DMS 273 treated with DMSO at 0.1 percent for 48 hours (cell line): ENCODE results near the gene RNF149.
"Not testable (repeated sequence)": the region's sequence is repeated elsewhere in the genome, so short reads cannot be mapped to it uniquely, and the experiment has no call there.

Source experiments
- DNase-seq: peaks from one replicate; lab custom pipeline; 2025; lab: John Stamatoyannopoulos, UW

RNF149 gene

DNA sequence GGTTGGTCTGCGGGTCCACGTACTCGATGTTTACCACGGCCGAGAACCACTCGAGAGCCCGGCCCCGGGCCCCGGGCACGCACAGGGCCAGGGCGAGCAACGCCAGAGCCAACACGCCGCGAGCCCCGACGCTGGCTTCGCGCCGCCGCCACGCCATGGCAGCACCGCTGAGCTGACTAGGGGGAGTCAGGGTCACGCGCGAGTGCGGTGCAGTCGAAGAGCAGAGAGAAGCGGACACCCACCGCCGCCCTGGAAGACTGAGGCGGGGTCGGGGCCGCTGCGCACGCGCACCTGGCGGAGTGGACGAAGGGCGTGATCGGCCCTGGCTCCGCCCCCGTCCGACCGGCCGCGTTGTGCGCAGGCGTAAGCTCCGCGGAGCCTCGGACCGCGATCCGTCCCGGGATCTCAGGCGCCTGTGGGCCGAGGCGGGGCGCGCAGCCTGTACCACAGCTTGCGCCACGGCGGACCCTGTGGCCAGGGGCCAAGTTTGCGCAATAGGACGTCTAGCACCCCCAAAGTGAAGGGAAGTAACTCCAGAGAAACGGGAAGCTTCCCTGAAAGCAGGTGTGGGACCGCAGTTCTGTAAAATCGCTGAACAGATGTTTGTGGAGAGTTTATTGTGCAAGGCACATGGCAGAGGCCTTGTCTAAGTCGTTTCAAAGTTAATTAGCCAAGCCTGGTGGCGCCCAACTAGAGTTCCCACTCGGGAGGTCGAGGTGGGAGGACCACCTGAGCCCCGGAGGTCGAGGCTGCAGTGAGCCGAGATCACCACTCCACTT is at the start of gene RNF149:
RNF149 (minus strand) TSS at position 270 of the 779 bp plus-strand sequence; CDS start at position 157, 113 bp downstream.
- peak; percentile 81 for DNase-seq

GRCh38 chr2:101357376-101357775 is 48.9 kb upstream of the RNF149 start:
- DNase-seq = no peak

GRCh38 chr2:101356521-101356920 is 48.0 kb upstream of the RNF149 start:
- DNase-seq = no peak

DNA sequence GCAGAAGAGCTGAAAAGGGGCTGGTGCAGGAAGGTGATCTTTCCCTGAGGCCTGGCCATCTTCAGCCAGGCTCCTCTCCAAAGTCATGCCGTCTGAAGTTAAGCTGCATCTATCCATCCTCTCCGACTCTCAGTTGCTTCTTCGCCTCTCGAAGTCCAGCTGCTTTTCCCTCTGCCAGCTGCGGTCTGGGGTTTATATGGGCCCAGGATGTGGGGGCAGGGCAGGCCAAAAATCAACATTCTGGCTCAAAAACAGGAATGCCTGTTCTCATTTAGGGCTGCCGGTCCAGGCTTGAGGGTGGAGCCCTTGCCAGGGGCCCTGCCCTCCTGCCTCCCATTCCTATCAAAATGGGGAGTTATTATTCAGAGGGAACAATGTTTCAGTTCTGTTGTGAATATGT is 47.6 kb upstream of the RNF149 start:
- no peak for DNase-seq

- DNase-seq = no peak
Observed at GRCh38 chr2:101355401-101356054, 47.0 kb upstream of the RNF149 start.

- no peak for DNase-seq
Observed at GRCh38 chr2:101354420-101355311, 46.2 kb upstream of the RNF149 start.

DNA sequence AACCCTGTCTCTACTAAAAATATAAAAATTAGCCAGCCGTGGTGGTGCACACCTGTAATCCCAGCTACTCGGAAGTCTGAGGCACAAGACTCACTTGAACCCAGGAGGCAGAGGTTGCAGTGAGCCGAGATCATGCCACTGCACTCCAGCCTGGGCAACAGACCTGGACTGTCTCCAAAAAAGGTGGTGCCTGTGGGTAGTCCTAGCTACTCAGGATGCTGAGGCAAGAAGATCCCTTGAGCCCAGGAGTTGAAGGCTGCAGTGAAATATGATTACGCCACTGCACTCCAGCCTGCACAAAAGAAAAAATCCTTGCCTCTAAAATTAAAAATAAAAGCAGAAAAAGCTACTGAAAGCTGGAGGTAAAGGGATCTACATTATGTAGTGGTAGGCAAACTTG is 44.1 kb upstream of the RNF149 start:
- not testable (repeated sequence) for DNase-seq

DNA sequence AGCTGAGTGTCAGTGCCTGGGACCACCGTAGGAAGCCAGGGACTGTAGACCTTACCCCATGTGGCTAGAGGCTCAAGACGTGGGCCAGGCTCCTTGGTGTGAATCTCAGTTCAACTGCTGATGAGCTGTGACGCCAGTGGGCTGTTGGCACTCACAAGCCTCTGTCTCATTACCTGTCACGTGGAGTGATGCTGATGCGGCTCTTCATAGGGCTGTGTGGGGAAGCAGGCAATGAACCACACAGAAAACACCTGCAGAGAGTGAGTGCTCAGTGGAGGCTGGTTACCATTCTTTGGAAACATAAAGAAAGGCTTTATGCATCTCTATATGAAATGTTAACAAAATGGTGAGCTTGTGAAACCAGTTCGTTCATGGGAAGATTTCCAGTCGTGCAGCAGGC is 42.7 kb upstream of the RNF149 start:
- DNase-seq = no peak

GRCh38 chr2:101349893-101350662 is 41.6 kb upstream of the RNF149 start:
- no peak for DNase-seq

- DNase-seq = no peak
Observed at GRCh38 chr2:101348883-101349282, 40.4 kb upstream of the RNF149 start.

GRCh38 chr2:101346909-101347308 is 38.4 kb upstream of the RNF149 start:
- no peak for DNase-seq

GRCh38 chr2:101344137-101344536 is 35.6 kb upstream of the RNF149 start:
- no peak for DNase-seq

GRCh38 chr2:101342625-101343008 is 34.1 kb upstream of the RNF149 start:
- no peak for DNase-seq

DNA sequence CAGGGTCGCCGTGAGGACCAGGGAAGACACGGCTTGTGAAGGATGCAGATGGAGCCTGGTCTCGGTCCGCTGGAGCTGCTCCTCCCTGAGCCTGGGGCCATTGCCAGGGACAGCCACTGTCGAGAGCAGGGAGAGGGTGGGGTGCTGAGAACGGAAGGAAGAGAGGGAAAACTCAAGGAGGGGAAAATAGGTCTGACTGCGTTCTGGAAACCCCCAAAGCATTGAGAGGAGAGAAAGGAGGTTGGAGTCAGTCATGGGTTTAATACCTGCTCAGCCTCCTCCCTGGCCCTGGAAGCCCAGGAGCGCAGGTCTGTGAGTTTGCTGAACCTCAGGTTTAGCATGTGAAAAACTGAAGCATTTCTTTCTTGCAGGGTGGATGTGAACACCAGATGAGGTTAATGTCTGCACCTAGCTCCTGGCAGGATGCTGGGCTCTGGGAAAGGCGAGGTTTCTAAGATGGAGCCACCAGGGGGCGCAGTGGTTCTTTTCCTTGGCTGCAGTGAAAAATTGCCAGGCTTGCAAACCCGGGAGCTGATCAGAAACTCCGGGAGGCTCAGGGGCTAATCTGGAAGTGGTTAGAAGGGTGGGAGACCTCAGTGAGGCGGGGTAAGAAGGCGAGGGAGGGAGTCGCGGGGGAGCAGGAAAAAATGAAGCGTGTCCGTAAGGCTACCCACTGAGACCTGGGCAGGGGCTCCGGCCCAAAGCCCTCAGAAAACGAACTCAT is 33.6 kb upstream of the RNF149 start:
- no peak for DNase-seq

- no peak for DNase-seq
Observed at GRCh38 chr2:101341421-101341820, 32.9 kb upstream of the RNF149 start.

DNA sequence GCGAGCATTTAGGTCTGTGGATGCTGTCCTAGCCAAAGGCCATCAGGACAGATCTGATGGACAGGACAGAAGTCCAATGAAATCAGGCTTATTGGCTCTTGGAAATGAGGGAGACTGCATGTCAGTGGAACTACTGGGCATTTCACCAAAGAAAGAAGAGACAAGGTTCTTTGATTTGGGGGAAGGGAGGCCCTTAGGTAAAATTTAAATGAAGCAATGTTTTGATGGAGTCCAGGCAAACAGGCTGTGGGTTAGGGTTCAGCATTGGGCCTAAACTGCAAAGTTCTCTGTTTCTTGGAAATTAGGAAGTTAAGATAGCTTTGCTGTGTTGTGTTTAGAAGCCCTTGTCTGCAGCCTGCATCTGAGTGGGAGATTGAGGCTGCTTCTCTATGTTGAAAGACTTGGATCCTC is 31.6 kb upstream of the RNF149 start:
- DNase-seq = no peak

- DNase-seq = no peak
Observed at GRCh38 chr2:101339266-101339880, 30.9 kb upstream of the RNF149 start.

DNA sequence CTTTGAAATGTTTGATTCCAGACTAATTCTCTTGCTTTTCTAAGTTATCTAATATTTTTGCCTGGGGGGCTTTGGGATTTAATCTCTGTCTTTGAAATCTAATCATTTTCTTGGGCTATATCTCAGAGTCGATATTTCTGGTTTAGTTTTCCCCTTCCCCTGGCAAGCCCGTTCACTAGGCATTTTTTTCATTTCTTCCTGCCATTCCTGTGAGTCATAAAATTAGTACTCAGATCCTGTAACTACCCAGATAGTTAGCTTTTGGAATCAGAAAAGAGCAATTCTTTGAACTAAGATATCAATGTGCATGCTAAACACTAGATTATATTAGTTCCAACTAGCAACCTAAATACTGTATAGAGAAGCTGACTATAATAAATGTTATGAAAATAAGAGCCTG is 29.4 kb upstream of the RNF149 start:
- no peak for DNase-seq

DNA sequence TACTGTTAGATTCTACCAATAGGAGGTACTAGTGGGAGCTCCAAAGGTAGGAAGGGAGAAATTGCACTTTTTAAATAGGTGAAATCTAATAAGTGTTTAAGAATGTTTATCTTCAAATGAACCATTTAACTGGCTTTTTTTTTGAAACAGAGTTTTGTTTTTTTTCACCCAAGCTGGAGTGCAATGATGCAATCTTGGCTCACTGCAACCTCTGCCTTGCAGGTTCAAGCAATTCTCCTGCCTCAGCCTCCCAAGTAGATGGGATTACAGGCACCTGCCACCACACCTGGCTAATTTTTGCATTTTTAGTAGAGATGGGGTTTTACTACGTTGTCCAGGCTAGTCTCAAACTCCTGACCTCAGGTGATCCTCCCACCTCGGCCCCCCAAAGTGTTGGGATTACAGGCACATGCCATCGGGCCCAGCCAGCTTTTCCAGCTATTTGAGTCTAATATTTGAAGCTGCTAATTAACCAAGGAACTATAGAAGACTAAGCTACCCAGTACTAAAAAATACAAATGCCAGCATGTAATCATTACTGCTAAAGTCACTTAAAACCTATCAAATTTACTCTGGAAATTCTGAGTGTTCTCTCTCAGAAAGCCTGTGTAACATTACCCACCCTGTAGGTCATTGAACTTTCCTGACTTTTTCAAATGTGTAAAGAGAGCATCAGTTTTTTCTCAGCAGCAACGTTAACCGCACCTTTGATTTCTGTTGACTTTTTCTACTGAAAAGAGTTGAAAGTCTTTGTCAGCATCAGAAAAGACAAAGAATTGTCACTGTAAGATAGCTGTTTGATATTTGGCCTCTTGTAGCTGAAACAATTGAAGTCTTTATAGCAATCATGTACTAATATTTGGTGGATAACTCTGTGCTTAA is 24.6 kb upstream of the RNF149 start:
- no peak for DNase-seq

DNA sequence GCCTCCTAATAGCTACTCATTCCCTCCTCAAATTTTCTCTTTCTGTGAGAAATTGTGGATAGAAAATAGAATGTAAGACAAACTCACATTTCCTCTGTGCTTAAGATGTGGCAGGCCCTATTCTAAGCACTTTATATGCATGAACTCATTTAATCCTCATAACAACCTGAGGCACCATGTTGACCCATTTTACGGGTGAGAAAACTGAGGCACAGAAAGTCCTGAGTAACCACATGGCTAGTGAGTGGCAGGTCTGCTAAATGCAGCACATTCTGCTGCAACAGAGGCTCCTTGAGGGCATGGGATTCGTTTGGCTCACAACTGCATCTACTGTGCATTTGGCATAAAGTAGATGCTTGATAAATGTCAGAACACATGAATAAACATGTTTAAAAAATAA is 22.7 kb upstream of the RNF149 start:
- no peak for DNase-seq
